Activated T-cell treated with anti-CD3 and anti-CD28 coated beads, Interleukin-2, amount 50 U/mL, for 48 hours (primary cell): ENCODE results near the gene HAPLN2.

Experiments
- DNase-seq, 2 experiments: peaks; one replicate each; pipeline ENCODE4 v3.0.0-alpha.2; 2020

HAPLN2 gene

DNA sequence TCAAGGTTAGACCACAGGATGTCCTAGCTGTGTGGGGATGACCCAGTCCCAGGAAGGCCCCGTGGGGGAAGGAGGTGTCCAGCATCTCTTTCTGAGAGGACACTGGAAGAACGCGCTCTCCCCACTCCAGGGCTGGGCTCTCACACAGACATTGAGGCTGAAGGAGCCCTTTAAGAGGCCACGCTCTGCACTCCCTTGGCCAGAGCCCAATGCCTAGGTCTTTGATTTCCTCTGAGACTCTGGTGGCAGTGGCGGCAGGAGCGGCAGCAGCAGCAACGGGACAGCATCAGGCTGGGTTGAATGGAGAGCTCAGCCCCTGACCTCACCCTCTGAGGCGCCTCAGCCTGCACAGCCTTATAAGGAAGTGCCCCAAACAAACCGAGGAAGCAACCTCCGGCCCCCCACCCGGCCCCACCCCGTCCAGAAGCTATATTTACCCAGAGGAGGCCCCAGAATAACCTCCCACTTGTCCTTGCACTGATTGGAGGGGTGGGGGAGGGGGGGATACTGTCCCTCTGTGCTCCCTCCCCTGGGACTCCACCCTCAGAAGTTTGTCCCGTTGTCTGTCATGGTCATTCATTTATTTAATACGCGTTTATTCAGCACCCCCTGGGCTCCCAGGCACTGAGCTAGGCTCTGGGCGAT is 45.7 kb downstream of the HAPLN2 start:
- no peak for DNase-seq

DNA sequence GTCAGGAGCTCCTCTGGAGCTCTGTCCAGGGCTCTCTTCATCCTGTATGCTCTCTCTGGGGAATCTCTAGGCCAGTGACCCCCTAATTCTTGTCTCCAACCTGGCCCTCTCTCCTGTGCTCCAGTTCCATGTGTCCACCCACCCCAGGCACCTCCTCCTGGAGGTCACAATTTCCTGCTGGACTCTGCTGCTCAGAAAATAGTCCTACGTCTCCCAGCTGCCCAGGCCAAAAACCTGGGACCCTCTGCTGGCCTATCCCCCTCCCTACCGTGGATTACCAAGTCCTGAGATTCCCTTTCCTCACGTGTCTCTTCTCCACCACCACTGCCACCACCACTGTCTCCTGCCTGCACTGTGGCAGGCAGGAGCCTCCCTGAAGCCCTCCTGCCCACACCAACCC is 46.3 kb downstream of the HAPLN2 start:
- no peak for DNase-seq

DNA sequence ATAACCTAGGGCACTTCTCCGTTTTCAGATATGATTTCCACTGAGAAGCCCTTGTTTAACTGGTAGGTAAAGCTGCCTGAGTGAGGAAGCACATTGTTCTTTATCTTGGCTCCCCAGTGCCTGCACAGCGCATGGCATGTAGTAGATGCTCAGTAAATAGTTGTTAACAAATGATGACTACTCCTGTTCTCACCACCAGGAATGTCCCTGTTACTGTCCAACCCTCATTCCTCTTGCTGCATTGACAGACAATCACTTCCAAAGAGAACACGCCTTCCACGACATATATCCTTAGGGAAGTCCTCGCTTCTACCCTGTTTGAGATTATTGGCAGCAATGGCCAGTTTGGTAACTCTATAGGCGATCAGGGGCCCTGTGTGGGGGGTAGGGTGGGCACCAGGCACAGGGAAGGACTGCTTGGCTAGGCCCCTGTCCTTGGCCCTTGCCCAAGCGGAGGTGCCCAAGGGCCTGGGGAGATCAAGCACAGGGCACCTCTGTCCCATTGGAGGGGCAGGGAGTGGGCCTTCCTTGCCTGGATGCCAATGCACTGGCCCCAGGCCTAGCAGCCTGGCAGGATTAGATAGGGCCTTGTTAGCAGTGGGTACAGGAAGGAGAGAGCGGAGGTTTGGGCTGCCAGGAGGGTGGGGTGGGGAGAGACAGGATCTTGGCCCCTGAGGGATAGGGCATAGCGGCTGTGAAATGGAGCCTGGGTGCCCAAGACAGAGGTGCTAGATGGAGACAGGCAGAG is 47.8 kb downstream of the HAPLN2 start:
- no peak for DNase-seq

DNA sequence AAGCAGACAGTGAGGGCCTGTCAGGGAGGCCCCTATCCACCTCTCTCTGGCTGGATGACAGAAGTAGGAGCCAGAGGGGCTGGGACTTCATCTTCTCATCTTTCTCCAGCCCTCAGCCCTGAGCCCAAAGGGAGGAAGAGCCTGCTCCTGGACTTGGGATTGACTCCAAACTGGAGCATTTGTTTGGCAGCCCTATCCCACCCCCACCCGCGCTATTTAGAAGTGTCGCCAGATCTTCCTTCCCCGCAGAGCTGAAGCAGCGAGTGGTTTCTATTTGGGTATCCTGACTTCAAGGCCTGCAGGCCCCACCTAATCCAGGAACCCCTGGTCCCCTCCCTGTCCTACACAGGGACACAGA is 48.4 kb downstream of the HAPLN2 start:
- no peak for DNase-seq

DNA sequence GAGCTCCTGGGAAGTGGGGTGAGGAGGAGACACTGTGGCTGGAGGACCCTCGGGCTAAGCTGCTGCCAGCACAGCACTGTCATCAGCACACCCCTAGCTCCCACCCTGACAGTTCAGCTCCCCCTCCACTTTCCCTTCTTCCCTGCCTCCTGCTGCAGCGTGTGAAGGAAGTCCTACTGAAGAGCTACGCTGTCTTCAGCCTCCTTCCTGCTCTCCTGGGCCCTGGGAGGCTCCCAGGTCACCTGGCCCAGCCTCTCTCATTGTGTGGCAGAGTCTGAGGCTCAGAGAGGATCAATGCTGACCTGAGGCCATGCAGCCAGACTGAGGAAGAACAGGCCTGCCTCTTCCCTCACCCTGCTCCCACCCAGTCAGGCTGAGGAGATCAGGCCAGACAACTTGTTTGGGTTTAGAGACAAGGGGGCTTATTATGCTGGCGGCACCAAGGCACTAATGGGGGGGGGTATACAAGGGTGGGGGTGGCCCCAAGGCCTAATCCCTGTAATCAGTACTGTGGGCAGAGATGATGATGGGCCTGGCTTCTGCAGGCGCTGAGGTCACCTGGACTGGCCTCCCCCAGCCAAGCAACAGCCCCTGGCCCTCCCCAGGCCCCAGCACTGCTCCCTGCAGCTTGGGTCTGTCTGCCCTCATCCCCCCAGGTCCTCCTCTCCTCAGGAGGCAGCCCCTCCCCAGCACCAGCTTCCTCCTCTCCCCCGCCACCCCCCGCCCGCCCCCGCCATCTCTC is 48.9 kb downstream of the HAPLN2 start:
- DNase-seq, result no peak

DNA sequence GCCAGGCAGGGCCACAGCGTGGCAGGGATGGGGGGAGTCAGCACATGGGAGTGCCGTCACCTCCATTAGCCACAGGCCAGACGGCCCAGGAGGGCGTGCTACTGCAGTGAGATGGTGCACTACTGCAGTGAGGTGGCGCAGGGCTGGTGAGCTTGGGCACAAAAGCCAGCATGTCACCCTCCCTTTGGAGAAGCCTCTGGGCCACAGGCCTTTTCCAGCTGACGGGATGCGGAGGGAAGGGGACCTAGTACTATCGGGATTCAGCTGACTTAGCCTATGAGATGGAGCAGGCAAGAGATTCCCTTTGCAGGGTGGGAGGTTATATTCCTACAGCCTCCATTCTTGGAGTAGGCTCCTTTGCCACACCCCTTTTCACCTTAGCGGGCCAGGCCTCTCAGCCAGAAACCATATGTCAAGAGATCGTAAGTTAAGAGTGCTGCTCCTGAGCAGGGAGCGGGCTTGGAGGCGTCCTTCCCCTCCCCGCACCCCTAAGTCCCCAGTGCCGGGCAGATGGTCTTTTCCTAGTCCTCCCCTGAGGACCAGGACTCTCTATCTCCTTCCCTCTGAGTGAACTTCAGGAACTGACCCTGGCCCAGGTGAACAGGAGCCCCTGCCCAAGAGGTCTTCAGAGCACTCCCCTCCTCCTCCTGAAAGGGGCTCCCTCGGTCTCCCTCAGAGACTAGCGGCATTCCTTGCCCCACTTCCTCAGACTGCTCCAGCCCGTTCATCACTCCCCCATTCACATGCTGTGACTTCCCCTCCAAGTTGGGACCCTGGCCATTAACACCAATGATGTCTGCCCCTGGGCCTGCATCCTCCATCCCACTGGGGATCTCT is 49.8 kb downstream of the HAPLN2 start:
- DNase-seq, result no peak

DNA sequence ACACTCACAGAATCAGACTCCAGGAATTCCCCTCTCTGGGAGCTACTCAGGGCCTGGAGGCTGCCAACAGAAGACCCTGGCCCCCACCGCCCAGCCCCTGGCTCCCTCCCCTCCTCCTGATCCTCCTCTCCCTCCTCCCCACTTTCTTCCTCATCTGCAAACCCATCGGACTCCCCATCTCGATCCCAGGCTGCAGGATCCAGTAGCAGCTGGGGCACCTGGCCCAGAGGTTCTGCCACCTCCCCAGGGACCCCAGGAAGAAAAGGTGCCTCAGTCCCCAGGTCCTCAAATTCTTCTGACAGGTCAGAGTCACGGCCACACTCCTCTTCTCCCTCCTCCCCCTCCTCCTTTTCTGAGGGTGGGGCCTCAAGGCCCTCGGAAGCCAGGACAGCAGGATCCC is 50.6 kb downstream of the HAPLN2 start:
- DNase-seq, result no peak

DNA sequence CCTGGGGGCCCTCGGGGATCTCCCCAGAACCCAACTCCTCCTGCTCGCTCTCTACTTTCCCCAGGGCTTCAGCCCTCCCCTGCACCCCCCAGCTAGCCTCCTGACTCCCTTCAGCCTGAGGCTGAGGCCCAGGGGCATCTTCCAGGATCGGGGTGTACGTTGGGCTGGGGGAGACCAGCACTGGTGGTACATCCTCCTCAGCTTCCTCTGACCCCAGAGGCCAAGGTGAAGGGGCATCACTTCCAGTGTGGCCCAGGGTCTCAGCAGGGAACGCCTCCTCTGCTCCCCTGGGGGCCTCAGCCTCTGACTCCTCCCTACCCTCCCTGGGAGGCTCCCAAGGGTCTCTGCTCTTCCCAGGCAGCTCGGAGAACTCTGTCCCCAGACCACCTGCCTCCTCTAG is 51.1 kb downstream of the HAPLN2 start:
- no peak for DNase-seq

DNA sequence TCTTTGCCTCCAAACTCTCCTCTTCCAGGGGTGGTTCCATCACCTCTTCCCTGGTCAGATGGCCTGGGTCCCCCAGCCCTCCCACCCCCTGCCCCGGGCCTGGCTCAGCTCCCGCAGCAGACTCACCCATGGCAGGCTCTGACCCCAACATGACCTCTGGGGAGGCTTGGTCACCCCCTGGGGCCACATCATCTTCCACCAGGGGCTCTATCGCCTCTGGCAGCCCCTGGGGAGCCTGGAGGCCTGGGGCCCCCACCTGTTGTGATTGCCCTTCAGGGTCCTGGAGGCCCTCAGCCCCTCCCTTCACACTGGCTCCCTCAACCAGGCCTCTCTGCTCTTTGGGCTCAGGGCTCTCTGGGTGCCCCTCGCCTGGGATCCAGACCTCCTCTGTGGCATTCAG is 51.6 kb downstream of the HAPLN2 start:
- DNase-seq, result no peak

DNA sequence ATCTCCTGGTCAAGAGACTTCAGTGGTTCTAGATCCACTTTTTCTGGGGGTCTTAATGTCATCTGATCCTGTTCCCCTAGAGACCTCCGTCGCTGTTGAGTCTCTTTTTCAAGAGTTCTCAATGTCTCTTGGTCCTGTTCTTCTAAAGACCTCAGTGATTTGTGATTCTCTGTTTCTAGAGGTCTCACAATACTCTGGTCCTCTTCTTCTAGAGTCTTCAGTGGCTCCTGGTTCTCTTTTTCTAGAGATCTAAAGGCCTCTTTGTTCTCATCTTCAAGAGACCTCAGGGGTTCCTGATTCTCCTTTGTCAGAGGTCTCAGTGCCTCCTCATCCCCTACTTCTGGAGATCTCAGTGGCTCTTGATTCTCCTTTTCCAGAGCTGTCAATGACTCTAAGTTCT is 52.6 kb downstream of the HAPLN2 start:
- DNase-seq, result no peak

DNA sequence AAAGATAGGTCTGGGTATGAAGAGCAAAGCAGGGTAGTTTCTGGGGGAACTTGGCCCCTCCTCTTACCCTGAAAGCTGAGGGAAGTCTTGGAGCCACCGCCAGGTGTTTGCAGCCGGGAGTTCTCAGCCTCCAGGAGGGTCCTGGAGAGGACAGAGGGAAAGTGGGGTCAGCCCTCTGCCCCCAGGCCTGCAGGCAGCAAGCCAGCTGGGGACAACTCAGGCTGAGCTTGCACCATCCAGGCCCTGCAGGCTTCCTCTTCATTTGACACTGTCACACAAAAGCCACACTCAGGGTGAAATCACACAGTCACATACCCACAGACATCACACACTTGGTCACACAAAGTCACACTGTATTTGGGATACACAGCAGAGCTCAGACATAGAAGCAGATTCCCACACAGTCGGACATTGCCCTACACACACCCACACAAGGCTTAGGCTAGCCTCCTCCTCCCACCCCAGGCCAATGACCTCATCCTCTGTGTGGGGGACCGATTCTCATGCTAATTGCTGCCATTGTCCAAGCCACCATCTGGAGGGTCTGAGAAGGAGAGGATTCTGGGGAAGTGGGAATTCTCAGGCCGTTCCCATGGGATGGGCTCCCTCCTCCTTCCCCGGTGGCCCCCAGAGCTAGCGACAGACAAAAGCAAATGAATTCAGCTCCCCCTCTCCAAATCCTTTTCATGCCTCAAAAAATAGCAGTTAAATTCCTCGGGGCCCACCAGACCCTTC is 54.3 kb downstream of the HAPLN2 start:
- DNase-seq, result no peak
